Epidermal melanocyte (primary cell): ENCODE results near the gene REST.
"Not testable (repeated sequence)": the region's sequence is repeated elsewhere in the genome, so short reads cannot be mapped to it uniquely, and the experiment has no call there.

Experiments
- DNase-seq: peaks from one replicate; pipeline ENCODE4 v3.0.0; 2011; ENCODE audit warnings: low spot score; ENCODE audit not compliant: insufficient read length

REST gene

GRCh38 chr4:56907489-56908205 is at the start of gene REST:
Gene REST (plus strand): TSS chr4:56907900. CDS start chr4:56910639, 2,739 bp downstream.
- DNase-seq, result peak; percentile 81

- DNase-seq, result no peak
These were observed 47.9 kb upstream of the REST start for GRCh38 chr4:56859841-56860240.

GRCh38 chr4:56860781-56861180 is 46.9 kb upstream of the REST start:
- DNase-seq, result no peak

GRCh38 chr4:56861360-56861759 is 46.3 kb upstream of the REST start:
- no peak for DNase-seq

GRCh38 chr4:56863441-56864139 is 44.1 kb upstream of the REST start:
- DNase-seq, result no peak

GRCh38 chr4:56870946-56871345 is 36.8 kb upstream of the REST start:
- peak; percentile 34 for DNase-seq

- no peak for DNase-seq
These were observed 36.3 kb upstream of the REST start for GRCh38 chr4:56871371-56871866.

GRCh38 chr4:56874166-56874565 is 33.5 kb upstream of the REST start:
- no peak for DNase-seq

GRCh38 chr4:56874923-56875322 is 32.8 kb upstream of the REST start:
- no peak for DNase-seq

GRCh38 chr4:56876264-56876663 is 31.4 kb upstream of the REST start:
- DNase-seq, result no peak

- DNase-seq, result no peak
These were observed 27.7 kb upstream of the REST start for GRCh38 chr4:56879996-56880395.

- no peak for DNase-seq
These were observed 27.1 kb upstream of the REST start for GRCh38 chr4:56880572-56880971.

- not testable (repeated sequence) for DNase-seq
These were observed 23.2 kb upstream of the REST start for GRCh38 chr4:56884511-56884910.

GRCh38 chr4:56892691-56893090 is 15.0 kb upstream of the REST start:
- no peak for DNase-seq

GRCh38 chr4:56897842-56898241 is 9.9 kb upstream of the REST start:
- DNase-seq, result not testable (repeated sequence)

- DNase-seq, result not testable (repeated sequence)
These were observed 7.5 kb upstream of the REST start for GRCh38 chr4:56900186-56900585.

GRCh38 chr4:56902703-56903102 is 5.0 kb upstream of the REST start:
- no peak for DNase-seq

GRCh38 chr4:56905796-56906195 is 1.9 kb upstream of the REST start:
- DNase-seq, result no peak

- DNase-seq, result no peak
These were observed 959 bp upstream of the REST start for GRCh38 chr4:56906489-56907393.

GRCh38 chr4:56908206-56909085 is 746 bp downstream of the REST start:
- peak; percentile 83 for DNase-seq
